H9 (cell line): ENCODE measurements around the gene TGM4. TPM values are rescaled to one million over a fixed set of nuclear protein-coding genes. Genes with fewer than 3 reads are reported as not detected.

Experiments
- DNase-seq: peaks from one replicate; pipeline ENCODE4 v3.0.0-alpha.2; 2017
- H2AFZ ChIP-seq: one replicate; pipeline ENCODE4 v1.6.1; 2013; ENCODE audit warnings: mild to moderate bottlenecking, low read length, control low read depth, moderate library complexity
- H2AK5ac ChIP-seq: 2 replicates; pipeline ENCODE4 v1.6.1; 2013; ENCODE audit warnings: low read length, control low read depth, mixed read lengths; ENCODE audit not compliant: insufficient read length
- H2BK120ac ChIP-seq: one replicate; pipeline ENCODE4 v1.6.1; 2013; ENCODE audit warnings: low read depth, mild to moderate bottlenecking, low read length, control low read depth, inconsistent platforms; ENCODE audit not compliant: poor library complexity, severe bottlenecking
- H2BK12ac ChIP-seq: 2 replicates; pipeline ENCODE4 v1.6.1; 2013; ENCODE audit warnings: low read length, control low read depth, mixed read lengths, low read depth; ENCODE audit not compliant: insufficient read length
- H2BK15ac ChIP-seq: 2 replicates; pipeline ENCODE4 v1.6.1; 2013; ENCODE audit warnings: low read depth, low read length, control low read depth
- H2BK20ac ChIP-seq: one replicate; pipeline ENCODE4 v1.6.1; 2013; ENCODE audit warnings: low read depth, mild to moderate bottlenecking, low read length, control low read depth, inconsistent platforms; ENCODE audit not compliant: poor library complexity, severe bottlenecking
- H2BK5ac ChIP-seq: 2 replicates; pipeline ENCODE4 v1.6.1; 2013; ENCODE audit warnings: low read length, control low read depth, mixed read lengths; ENCODE audit not compliant: insufficient read length
- H3K14ac ChIP-seq: 2 replicates; pipeline ENCODE4 v1.6.1; 2013; ENCODE audit warnings: low read length, control low read depth; ENCODE audit not compliant: insufficient read depth
- H3K18ac ChIP-seq: 2 replicates; pipeline ENCODE4 v1.6.1; 2013; ENCODE audit warnings: low read depth, mild to moderate bottlenecking, mixed read lengths, low read length, control low read depth; ENCODE audit not compliant: insufficient read length
- H3K23ac ChIP-seq: 2 replicates; pipeline ENCODE4 v1.6.1; 2013; ENCODE audit warnings: low read length, control low read depth, mixed read lengths, low read depth; ENCODE audit not compliant: insufficient read length
- H3K23me2 ChIP-seq: 2 replicates; pipeline ENCODE4 v1.6.1; 2013; ENCODE audit warnings: low read depth, mild to moderate bottlenecking, mixed read lengths, low read length, control low read depth; ENCODE audit not compliant: insufficient read length, poor library complexity, severe bottlenecking
- H3K27ac ChIP-seq: 2 replicates; pipeline ENCODE4 v1.5.1; 2013; ENCODE audit warnings: low read length, control low read depth, mixed read lengths, low read depth; ENCODE audit not compliant: insufficient read length
- H3K27me3 ChIP-seq: 2 replicates; pipeline ENCODE4 v1.6.1; 2013; ENCODE audit warnings: low read length, control low read depth, inconsistent platforms; ENCODE audit not compliant: insufficient read depth
- H3K4ac ChIP-seq: 2 replicates; pipeline ENCODE4 v1.6.1; 2013; ENCODE audit warnings: low read depth, mild to moderate bottlenecking, control low read depth, inconsistent platforms, low read length, moderate library complexity
- H3K4me1 ChIP-seq: 2 replicates; pipeline ENCODE4 v1.6.1; 2013; ENCODE audit warnings: low read length, control low read depth, inconsistent platforms; ENCODE audit not compliant: insufficient read depth
- H3K4me2 ChIP-seq: 2 replicates; pipeline ENCODE4 v1.6.1; 2013; ENCODE audit warnings: low read length, control low read depth, mixed read lengths; ENCODE audit not compliant: insufficient read length, insufficient read depth
- H3K56ac ChIP-seq: 2 replicates; pipeline ENCODE4 v1.6.1; 2013; ENCODE audit warnings: low read depth, mild to moderate bottlenecking, mixed read lengths, low read length, control low read depth; ENCODE audit not compliant: insufficient read length
- H3K79me1 ChIP-seq: 2 replicates; pipeline ENCODE4 v1.6.1; 2013; ENCODE audit warnings: low read depth, mild to moderate bottlenecking, moderate library complexity, low read length, control low read depth, inconsistent platforms; ENCODE audit not compliant: insufficient read depth, poor library complexity, severe bottlenecking
- H3K79me2 ChIP-seq: 2 replicates; pipeline ENCODE4 v1.6.1; 2013; ENCODE audit warnings: low read length, control low read depth, inconsistent platforms; ENCODE audit not compliant: insufficient read depth
- H3K9ac ChIP-seq: 2 replicates; pipeline ENCODE4 v1.6.1; 2013; ENCODE audit warnings: low read length, control low read depth, mixed read lengths; ENCODE audit not compliant: insufficient read length; ENCODE audit errors: extremely low read depth
- H3K9me3 ChIP-seq: one replicate; pipeline ENCODE4 v1.6.1; 2013; ENCODE audit warnings: low read depth, low read length, inconsistent platforms; ENCODE audit not compliant: control insufficient read depth
- H3T11ph ChIP-seq: one replicate; pipeline ENCODE4 v1.6.1; 2013; ENCODE audit warnings: mild to moderate bottlenecking, low read length, control low read depth, inconsistent platforms
- H4K20me1 ChIP-seq: one replicate; pipeline ENCODE4 v1.6.1; 2013; ENCODE audit not compliant: control insufficient read depth, insufficient read length, insufficient read depth
- H4K5ac ChIP-seq: 2 replicates; pipeline ENCODE4 v1.6.1; 2013; ENCODE audit warnings: low read depth, mild to moderate bottlenecking, mixed read lengths, low read length, control low read depth; ENCODE audit not compliant: insufficient read length
- H4K8ac ChIP-seq: replicated peaks from 2 replicates; pipeline ENCODE4 v1.6.1; 2013; ENCODE audit warnings: low read length, control low read depth, mixed read lengths, low read depth; ENCODE audit not compliant: insufficient read length
- H4K91ac ChIP-seq: 2 replicates; pipeline ENCODE4 v1.6.1; 2013; ENCODE audit warnings: low read depth, mild to moderate bottlenecking, moderate library complexity, mixed read lengths, low read length, control low read depth; ENCODE audit not compliant: insufficient read length
- H3K27ac Mint-ChIP-seq, 3 experiments: 2 replicates in 2 of 3; 3 replicates in 1 of 3; pipeline ENCODE4 v1.8.0; 2020 to 2021; ENCODE audit warnings: mixed read lengths in 3 of 3, mild to moderate bottlenecking in 1 of 3, moderate library complexity in 1 of 3
- H3K27me3 Mint-ChIP-seq: 2 replicates; pipeline ENCODE4 v1.8.0; 2021; ENCODE audit warnings: low read depth, mild to moderate bottlenecking, moderate library complexity, mixed read lengths
- H3K36me3 Mint-ChIP-seq, 3 experiments: 2 replicates in 2 of 3; 3 replicates in 1 of 3; pipeline ENCODE4 v1.8.0; 2020 to 2021; ENCODE audit warnings: low read depth in 3 of 3, mixed read lengths in 3 of 3; ENCODE audit not compliant: insufficient read depth in 1 of 3
- H3K4me1 Mint-ChIP-seq, 2 experiments: 2 replicates each; pipeline ENCODE4 v1.8.0; 2020; ENCODE audit warnings: mixed read lengths in 2 of 2
- H3K4me3 Mint-ChIP-seq, 2 experiments: 2 replicates in 1 of 2; 3 replicates in 1 of 2; pipeline ENCODE4 v1.8.0; 2020 to 2021; ENCODE audit warnings: mild to moderate bottlenecking in 2 of 2, mixed read lengths in 2 of 2, moderate library complexity in 1 of 2
- H3K9me3 Mint-ChIP-seq, 2 experiments: 2 replicates in 1 of 2; 3 replicates in 1 of 2; pipeline ENCODE4 v1.8.0; 2020; ENCODE audit warnings: mild to moderate bottlenecking in 2 of 2, mixed read lengths in 2 of 2, moderate library complexity in 1 of 2
- CTCF ChIP-seq: fragments of 200-600 bp; sonication (generic); conservative IDR thresholded peaks from 3 replicates; pipeline ENCODE4 v1.8.0; 2021; ENCODE audit warnings: antibody characterized with exemption, mild to moderate bottlenecking
- WGBS: extraction: QIAGEN DNeasy Blood & Tissue Kit; methylation state at CpG from one replicate; pipeline ENCODE4 v1.1.7; 2013; ENCODE audit warnings: missing lambda C conversion rate, low lambda C conversion rate, mixed read lengths; ENCODE audit not compliant: insufficient read length; ENCODE audit errors: extremely low coverage; 5-methylcytosine and 5-hydroxymethylcytosine counted together
- total RNA-seq: library from RNA; stranded (reverse); gene quantifications from 2 replicates; pipeline ENCODE4 v1.2.1, GENCODE V29; 2021

Gene TGM4
- total RNA-seq, 1 experiment from 2014 or later: not detected

GRCh38 chr3:44860117-44860516 lies 14.3 kb upstream of the TGM4 start:
- no peak overlapping the region for H2BK120ac ChIP-seq
- H3K9me3 ChIP-seq: no peaks in the 10 kb centered on the region
- H2BK12ac ChIP-seq: no peak overlapping the region
- H3K27ac Mint-ChIP-seq: no peak overlapping the region
- H3K79me2 ChIP-seq: no peaks in the 10 kb centered on the region
- no peak overlapping the region for H3K14ac ChIP-seq
- no CpG with 5 or more reads among the region's 4 CpGs for WGBS
- H3K4me1 ChIP-seq: 0 out of 2 replicates have a peak, but pooled peaks cover 2% of the 10 kb centered on the region
- no peak overlapping the region for H2AFZ ChIP-seq
- peaks cover 8% of the 10 kb centered on the region in 2 experiments for H3K4me1 Mint-ChIP-seq
- H4K91ac ChIP-seq: no peak overlapping the region
- no peak overlapping the region for H2BK15ac ChIP-seq
- H4K5ac ChIP-seq: no peak overlapping the region
- H3K27me3 ChIP-seq: no peaks in the 10 kb centered on the region
- H3K23ac ChIP-seq: no peak overlapping the region
- H2AK5ac ChIP-seq: no peak overlapping the region
- H3K9ac ChIP-seq: no peak overlapping the region
- H2BK5ac ChIP-seq: no peak overlapping the region
- H3K79me1 ChIP-seq: no peaks in the 10 kb centered on the region
- no peaks in the 10 kb centered on the region for H3K9me3 Mint-ChIP-seq
- no peaks in the 10 kb centered on the region for H4K20me1 ChIP-seq
- no peak for TF ChIP-seq CTCF
- H3K27me3 Mint-ChIP-seq: no peaks in the 10 kb centered on the region
- H3K36me3 Mint-ChIP-seq: peaks cover 0 to 7% (median 6%) of the 10 kb centered on the region in 3 experiments; a peak in 6 of 7 replicates
- H3K18ac ChIP-seq: no peak overlapping the region
- no peak for DNase-seq
- H3K56ac ChIP-seq: no peak overlapping the region
- no peak overlapping the region for H3K4ac ChIP-seq
- H2BK20ac ChIP-seq: no peak overlapping the region
- peaks cover 6% of the 10 kb centered on the region for H3K23me2 ChIP-seq
- H3K4me2 ChIP-seq: no peak overlapping the region
- no peak overlapping the region for H3K4me3 Mint-ChIP-seq
- H3K27ac ChIP-seq: no peak overlapping the region
- no peak overlapping the region for H4K8ac ChIP-seq
- H3T11ph ChIP-seq: no peak overlapping the region
